Measurements from ENCODE around the gene PARL. TPM values are rescaled to one million over a fixed set of nuclear protein-coding genes. Genes with fewer than 3 reads are reported as not detected.
A peak's percentile ranks its signal among the peaks of the same experiment; 100 is the strongest.

The PARL gene
- total RNA-seq, 1 experiment from 2014 or later, result 69.2 TPM

- no peaks in the 10 kb centered on the region for H3K9me3 ChIP-seq (ENCODE audit: low read length)
- no peak for DNase-seq
- intact Hi-C loops (cut with micrococcal nuclease), result no loop called here
- no peaks in the 10 kb centered on the region for H3K27me3 ChIP-seq (ENCODE audit: low read length)
- H3K27ac ChIP-seq (ENCODE audit: low read length), result no peak overlapping the region
- no peaks in the 10 kb centered on the region for H3K79me2 ChIP-seq (ENCODE audit: low read length)
- H3K4me1 ChIP-seq (ENCODE audit: insufficient read depth, low read length), result no peaks in the 10 kb centered on the region
- no peaks in the 10 kb centered on the region for H3F3A ChIP-seq (ENCODE audit: low read length, unreplicated experiment)
- no peak for ATAC-seq
- H2AFZ ChIP-seq (ENCODE audit: low read length), result no peak overlapping the region
- no peak for TF ChIP-seq EZH2 (IDR thresholded peaks at IDR 0.05; ENCODE audit: low read length, unreplicated experiment)
- no peaks in the 10 kb centered on the region for H3K9me2 ChIP-seq (replicated peaks; ENCODE audit: low read length)
- POLR2A ChIA-PET (ENCODE audit: unreplicated experiment), result no interaction called here
- no TSS peak for BruUV-seq (replicated peaks)
- no peaks in the 10 kb centered on the region for H3K36me3 ChIP-seq (ENCODE audit: low read depth, low read length)
- H4K20me1 ChIP-seq (ENCODE audit: low read length), result no peaks in the 10 kb centered on the region
- CTCF ChIA-PET, result no interaction called here
- no peak overlapping the region for H3K4me3 ChIP-seq (ENCODE audit: low read length)
- no peak overlapping the region for H3K9ac ChIP-seq (ENCODE audit: low read length)
- H3K4me2 ChIP-seq (ENCODE audit: low read length), result no peak overlapping the region
Measured at GRCh38 chr3:183907176-183907575, 22.5 kb upstream of the PARL start.

DNA sequence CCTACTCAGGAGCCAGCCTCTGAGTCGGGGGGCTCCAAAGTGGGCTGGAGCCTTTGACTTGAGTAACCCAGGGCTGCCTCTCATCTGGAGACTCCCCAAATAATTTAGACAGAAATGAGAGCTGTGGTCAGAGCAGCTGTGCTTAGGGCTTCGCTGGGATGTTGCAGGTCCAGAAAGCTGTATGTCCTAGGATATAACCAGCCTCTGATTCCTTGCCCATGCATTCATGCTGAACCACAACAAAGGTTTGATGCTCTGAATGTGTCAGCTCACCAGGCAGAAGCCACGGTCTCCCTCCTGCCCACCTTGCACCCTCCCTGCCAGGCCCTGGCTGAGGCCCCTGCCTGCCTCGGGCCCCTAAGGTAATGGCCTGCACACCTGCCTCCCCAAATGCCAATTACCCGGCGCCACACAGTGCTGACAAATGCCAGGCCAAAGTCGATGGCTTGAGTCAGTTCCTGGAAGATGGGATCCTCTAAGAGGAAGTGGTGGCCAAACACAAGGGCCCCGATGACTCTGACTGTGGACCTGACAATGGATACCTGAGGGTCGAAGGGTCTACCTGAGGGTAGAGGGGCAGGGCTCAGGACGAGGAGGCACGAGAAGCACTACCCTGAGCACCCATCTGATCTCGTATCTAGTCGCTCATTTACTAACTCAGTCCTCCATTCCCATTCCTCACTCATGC is 21.7 kb upstream of the PARL start:
- POLR2A ChIA-PET (ENCODE audit: unreplicated experiment), result no interaction called here
- no peak overlapping the region for H3K4me2 ChIP-seq (ENCODE audit: low read length)
- H3K79me2 ChIP-seq (ENCODE audit: low read length), result no peaks in the 10 kb centered on the region
- ATAC-seq (no peak), DNase-seq (no peak)
- H3F3A ChIP-seq (ENCODE audit: low read length, unreplicated experiment), result no peaks in the 10 kb centered on the region
- CTCF ChIA-PET, result no interaction called here
- H3K9me2 ChIP-seq (replicated peaks; ENCODE audit: low read length), result no peaks in the 10 kb centered on the region
- no peak overlapping the region for H3K4me3 ChIP-seq (ENCODE audit: low read length)
- BruUV-seq (replicated peaks), result no TSS peak
- H3K9ac ChIP-seq (ENCODE audit: low read length), result no peak overlapping the region
- TF ChIP-seq, protein P1, sequence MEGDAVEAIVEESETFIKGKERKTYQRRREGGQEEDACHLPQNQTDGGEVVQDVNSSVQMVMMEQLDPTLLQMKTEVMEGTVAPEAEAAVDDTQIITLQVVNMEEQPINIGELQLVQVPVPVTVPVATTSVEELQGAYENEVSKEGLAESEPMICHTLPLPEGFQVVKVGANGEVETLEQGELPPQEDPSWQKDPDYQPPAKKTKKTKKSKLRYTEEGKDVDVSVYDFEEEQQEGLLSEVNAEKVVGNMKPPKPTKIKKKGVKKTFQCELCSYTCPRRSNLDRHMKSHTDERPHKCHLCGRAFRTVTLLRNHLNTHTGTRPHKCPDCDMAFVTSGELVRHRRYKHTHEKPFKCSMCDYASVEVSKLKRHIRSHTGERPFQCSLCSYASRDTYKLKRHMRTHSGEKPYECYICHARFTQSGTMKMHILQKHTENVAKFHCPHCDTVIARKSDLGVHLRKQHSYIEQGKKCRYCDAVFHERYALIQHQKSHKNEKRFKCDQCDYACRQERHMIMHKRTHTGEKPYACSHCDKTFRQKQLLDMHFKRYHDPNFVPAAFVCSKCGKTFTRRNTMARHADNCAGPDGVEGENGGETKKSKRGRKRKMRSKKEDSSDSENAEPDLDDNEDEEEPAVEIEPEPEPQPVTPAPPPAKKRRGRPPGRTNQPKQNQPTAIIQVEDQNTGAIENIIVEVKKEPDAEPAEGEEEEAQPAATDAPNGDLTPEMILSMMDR (conservative IDR thresholded peaks at IDR 0.05; ENCODE audit: low read depth, low read length), result no peak
- TF ChIP-seq EZH2phosphoT487 (IDR thresholded peaks at IDR 0.05; ENCODE audit: borderline replicate concordance, low read length), result no peak
- TF ChIP-seq EZH2 (IDR thresholded peaks at IDR 0.05; ENCODE audit: low read length, unreplicated experiment), result no peak
- H2AFZ ChIP-seq (ENCODE audit: low read length), result no peak overlapping the region
- no peaks in the 10 kb centered on the region for H3K27me3 ChIP-seq (ENCODE audit: low read length)
- intact Hi-C loops (cut with micrococcal nuclease), result no loop called here
- no peaks in the 10 kb centered on the region for H3K9me3 ChIP-seq (ENCODE audit: low read length)
- no peaks in the 10 kb centered on the region for H4K20me1 ChIP-seq (ENCODE audit: low read length)
- no peaks in the 10 kb centered on the region for H3K36me3 ChIP-seq (ENCODE audit: low read depth, low read length)
- H3K27ac ChIP-seq (ENCODE audit: low read length), result no peak overlapping the region
- no peaks in the 10 kb centered on the region for H3K4me1 ChIP-seq (ENCODE audit: insufficient read depth, low read length)

- Histone ChIP-seq H3K27ac (ENCODE audit: low read length) (no peak overlapping the region), H3K79me2 (ENCODE audit: low read length) (no peaks in the 10 kb centered on the region), H3F3A (ENCODE audit: low read length, unreplicated experiment) (no peaks in the 10 kb centered on the region), H3K9me3 (ENCODE audit: low read length) (no peaks in the 10 kb centered on the region), H4K20me1 (ENCODE audit: low read length) (no peaks in the 10 kb centered on the region), H3K9ac (ENCODE audit: low read length) (no peak overlapping the region), H3K9me2 (replicated peaks; ENCODE audit: low read length) (no peaks in the 10 kb centered on the region), H3K27me3 (ENCODE audit: low read length) (no peaks in the 10 kb centered on the region), H3K4me2 (ENCODE audit: low read length) (no peak overlapping the region), H2AFZ (ENCODE audit: low read length) (no peak overlapping the region), H3K4me1 (ENCODE audit: insufficient read depth, low read length) (no peaks in the 10 kb centered on the region), H3K4me3 (ENCODE audit: low read length) (no peak overlapping the region), H3K36me3 (ENCODE audit: low read depth, low read length) (no peaks in the 10 kb centered on the region)
- TF ChIP-seq, protein P1 (conservative IDR thresholded peaks at IDR 0.05; ENCODE audit: low read depth, low read length), result no peak
- TF ChIP-seq EZH2 (IDR thresholded peaks at IDR 0.05; ENCODE audit: low read length, unreplicated experiment), result no peak
- no peak for TF ChIP-seq EZH2phosphoT487 (IDR thresholded peaks at IDR 0.05; ENCODE audit: borderline replicate concordance, low read length)
- ChIA-PET CTCF (interaction anchor here (0.9 kb wide), 1 partner anchor 9 kb away, joined by 4 read pairs; no protein-coding TSS in a partner anchor), POLR2A (ENCODE audit: unreplicated experiment) (no interaction called here)
- no TSS peak for BruUV-seq (replicated peaks)
- intact Hi-C loops (cut with micrococcal nuclease), result no loop called here
- DNase-seq (no peak), ATAC-seq (peak; percentile 52)
Measured at GRCh38 chr3:183904833-183905780, 20.4 kb upstream of the PARL start.
